Inflammatory macrophage treated with lipopolysaccharide for 1 hour (primary cell): ENCODE measurements around the gene GOLGA6L10.
"Not testable (repeated sequence)": the region's sequence is repeated elsewhere in the genome, so short reads cannot be mapped to it uniquely, and the experiment has no call there.

Source experiments
- DNase-seq, 2 donors: peaks; one replicate each; pipeline ENCODE4 v3.0.0-alpha.2; 2020 to 2022

Gene GOLGA6L10

GRCh38 chr15:82342632-82343374, 6.5 kb downstream of the GOLGA6L10 start:
- not testable (repeated sequence) for DNase-seq

- not testable (repeated sequence) for DNase-seq
Observed at GRCh38 chr15:82338573-82338972, 10.7 kb downstream of the GOLGA6L10 start.

DNA sequence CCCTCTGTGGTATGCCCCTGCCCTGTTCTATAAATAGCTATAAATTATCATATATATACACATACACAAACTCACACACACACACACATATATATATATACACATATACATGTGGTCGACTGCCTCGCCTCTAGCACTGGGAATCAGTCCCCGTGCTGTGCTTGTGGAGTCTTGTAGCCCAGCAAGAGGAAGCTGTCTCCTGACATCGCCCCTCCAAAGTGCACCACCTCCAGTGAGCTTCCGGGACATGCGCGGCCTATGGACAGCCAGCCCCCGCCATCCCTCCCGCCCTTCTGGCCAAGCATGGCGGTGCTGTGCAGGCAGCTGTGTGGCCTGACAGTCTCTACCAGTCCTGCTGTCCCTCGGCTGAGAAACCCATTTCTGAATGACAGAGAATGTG, 11.2 kb downstream of the GOLGA6L10 start:
- DNase-seq: not testable (repeated sequence)

DNA sequence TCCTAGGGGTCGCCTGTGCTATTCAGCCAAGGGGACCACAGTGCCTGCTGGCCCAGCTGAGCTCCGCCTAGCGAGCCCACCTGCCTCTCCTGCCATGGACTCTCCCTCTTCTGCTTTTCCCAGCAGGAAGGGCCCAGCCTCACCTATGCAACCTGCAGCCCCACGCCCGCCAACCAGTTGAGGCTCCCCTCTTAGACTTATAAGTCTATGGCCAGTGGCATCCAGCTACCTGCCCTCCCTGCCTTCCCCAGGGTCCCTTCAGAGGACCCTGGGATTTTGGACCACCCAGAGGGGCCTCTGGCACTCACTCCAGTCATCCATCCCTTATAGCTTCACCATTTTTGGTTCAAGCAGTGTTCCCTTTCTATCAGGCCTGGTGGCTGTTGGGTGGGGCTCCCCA, 12.2 kb downstream of the GOLGA6L10 start:
- DNase-seq: not testable (repeated sequence)

GRCh38 chr15:82336180-82336647, 13.1 kb downstream of the GOLGA6L10 start:
- DNase-seq: peak in 1 of 2 donors; percentile 17

DNA sequence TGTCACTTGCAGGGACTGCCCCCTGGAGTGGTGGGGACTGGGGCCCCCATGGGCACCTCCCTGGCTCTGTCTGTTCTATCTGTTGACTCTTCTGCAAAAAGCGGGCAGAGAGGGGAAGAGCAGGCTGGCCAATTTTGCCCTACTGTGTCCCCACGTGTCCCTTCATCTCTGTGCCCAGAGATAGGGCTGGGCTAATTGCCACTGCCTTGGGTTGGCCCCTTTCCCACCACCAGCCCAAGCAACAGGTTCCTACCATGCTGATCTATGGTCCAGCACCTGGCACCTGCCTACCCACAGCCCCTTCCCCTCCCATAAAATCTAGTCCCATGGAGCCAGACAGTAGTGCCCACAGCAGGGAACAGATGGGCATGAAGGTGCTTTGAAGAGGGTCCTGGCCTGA, 14.3 kb downstream of the GOLGA6L10 start:
- DNase-seq: not testable (repeated sequence)

- not testable (repeated sequence) for DNase-seq
Observed at GRCh38 chr15:82334554-82334932, 14.7 kb downstream of the GOLGA6L10 start.

DNA sequence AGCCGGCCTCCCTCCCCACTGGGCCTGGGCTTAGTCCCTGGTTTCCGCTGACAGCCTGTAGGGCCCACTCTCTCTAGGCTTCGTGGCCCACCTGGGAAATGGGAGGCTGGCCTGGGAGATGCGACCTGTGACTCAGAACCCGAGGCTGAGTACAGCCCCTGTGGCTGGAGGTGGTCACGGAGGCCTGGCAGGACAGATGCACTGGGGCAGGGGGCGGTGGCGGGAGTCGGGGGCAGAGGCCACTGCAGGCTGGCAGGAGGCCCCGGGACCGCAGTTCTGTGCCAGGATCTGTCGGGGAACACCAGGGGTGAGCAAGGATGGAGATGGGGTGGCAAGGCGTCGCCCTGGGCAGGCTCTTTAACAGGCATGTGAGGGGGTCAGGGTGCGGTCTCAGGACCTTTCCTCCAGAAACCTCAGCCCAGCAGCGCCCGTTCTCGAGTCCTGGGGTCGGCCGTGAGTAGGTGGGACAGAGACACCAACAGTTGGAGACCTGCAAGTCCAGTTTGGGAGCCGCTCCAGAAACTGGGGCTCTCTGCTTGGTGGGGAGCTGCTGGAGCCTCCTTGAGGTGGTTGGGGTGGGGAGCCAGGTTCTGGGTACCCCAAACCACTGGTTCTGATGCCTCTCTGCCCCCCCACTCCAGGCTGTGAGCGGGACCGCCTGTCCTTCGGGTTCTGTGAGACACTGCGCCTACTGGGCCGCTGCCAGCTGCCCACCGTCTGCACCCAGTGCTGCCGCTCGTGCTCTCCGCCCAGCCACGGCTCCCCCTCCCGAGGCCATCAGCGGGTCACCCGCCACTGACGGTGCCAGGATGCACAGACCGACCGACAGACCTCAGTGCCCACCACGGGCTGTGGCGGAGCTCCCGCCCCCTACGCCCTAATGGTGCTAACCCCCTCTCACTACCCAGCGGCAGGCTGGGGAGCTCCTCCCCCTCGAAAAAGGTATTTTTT, 15.4 kb downstream of the GOLGA6L10 start:
- not testable (repeated sequence) for DNase-seq

GRCh38 chr15:82332711-82333602, 16.3 kb downstream of the GOLGA6L10 start:
- peak in 1 of 2 donors; percentile 3 for DNase-seq

GRCh38 chr15:82331576-82332304, 17.5 kb downstream of the GOLGA6L10 start:
- not testable (repeated sequence) for DNase-seq

DNA sequence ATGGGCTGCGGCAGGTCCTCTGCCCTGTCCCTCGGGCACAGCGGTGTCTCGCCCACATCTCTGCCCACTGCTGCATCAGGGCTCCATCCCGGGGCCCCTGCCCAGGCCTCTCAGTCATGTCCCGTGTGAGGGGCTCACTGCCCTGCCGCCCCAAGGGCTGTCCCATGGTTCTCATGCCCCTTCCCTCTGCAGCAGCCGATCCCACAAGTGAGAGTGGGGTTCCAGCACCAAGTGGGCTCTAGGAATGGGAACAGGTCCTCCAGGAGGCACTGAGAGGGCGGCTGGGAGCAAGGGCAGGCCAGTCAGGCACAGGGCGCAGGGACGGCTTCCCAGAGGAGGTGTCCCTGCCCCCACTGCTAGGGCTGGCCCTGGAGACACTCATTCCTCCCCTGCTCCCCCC, 18.4 kb downstream of the GOLGA6L10 start:
- DNase-seq: not testable (repeated sequence)

GRCh38 chr15:82329039-82329438, 20.2 kb downstream of the GOLGA6L10 start:
- DNase-seq: not testable (repeated sequence)

DNA sequence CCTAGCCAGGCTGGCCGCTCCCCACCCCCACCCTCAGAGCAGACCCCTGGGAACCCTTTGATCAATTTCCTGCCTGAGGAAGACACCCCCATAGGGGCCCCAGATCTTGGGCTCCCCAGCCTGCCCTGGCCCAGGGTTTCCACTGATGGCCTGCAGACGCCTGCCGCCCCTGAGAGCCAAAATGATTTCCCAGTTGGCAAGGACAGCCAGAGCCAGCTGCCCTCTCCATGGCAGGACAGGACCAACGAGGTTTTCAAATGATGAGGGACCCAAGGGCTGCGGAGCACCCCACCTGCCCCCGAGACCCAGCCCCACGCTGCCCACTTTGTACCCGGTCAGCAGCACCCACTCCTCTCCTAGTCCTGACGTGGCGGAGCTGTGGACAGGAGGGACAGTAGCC, 21.9 kb downstream of the GOLGA6L10 start:
- DNase-seq: not testable (repeated sequence)

- not testable (repeated sequence) for DNase-seq
Observed at GRCh38 chr15:82326896-82327295, 22.4 kb downstream of the GOLGA6L10 start.

GRCh38 chr15:82325646-82326045, 23.6 kb downstream of the GOLGA6L10 start:
- DNase-seq: not testable (repeated sequence)

DNA sequence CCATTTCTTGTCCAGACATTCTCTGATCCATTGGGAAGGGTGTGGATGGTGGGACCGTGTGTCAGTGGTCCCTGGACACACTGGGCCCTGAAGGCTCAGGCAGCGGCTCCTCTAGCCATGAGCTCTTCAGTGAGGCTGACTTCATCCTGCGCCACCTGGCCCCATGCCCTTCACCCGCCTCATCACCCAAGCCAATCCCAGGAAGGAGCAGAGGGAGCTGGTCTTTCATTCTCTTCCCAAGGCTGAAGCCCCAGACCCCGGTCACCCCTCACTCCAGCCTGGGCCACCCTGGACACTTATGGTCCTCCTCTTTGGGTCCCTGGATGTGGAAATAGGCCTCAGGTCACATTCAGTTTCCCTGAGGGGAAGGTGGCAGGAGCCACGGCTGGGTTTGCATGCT, 24.4 kb downstream of the GOLGA6L10 start:
- DNase-seq: not testable (repeated sequence)

GRCh38 chr15:82322488-82322887, 26.8 kb downstream of the GOLGA6L10 start:
- DNase-seq: not testable (repeated sequence)

- DNase-seq: not testable (repeated sequence)
Observed at GRCh38 chr15:82320861-82321260, 28.4 kb downstream of the GOLGA6L10 start.

GRCh38 chr15:82319522-82320278, 29.6 kb downstream of the GOLGA6L10 start:
- not testable (repeated sequence) for DNase-seq

DNA sequence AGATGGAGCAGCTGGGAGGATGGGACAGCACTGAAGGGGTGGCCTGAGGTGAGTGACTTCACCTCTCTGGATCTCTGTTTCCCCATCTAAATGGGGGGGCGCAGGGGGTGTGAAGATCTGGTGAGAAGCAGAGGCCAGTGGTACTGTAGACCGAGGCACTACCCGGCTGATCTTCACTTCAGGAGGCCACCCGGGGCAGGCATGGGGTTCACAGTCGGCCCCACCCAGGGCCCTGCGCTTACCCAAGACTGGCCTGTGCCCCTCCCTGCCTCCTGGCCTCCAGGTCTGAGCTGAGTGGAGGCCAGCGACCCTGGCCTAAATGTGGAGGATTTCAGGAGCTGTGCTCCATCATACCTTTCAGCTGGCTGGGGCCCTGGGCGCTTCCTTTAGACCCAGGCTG, 31.0 kb downstream of the GOLGA6L10 start:
- DNase-seq: not testable (repeated sequence)

- not testable (repeated sequence) for DNase-seq
Observed at GRCh38 chr15:82317516-82317915, 31.8 kb downstream of the GOLGA6L10 start.
